ENCODE results near the gene CALHM5. TPM values are rescaled to one million over a fixed set of nuclear protein-coding genes. Genes with fewer than 3 reads are reported as not detected.

CALHM5 gene
- total RNA-seq, 1 donor from 2014 or later, result not detected

GRCh38 chr6:116553451-116553850, 42.0 kb downstream of the CALHM5 start, which contains the start of gene CALHM4:
Gene CALHM4 (plus strand): TSS chr6:116553751. CDS start chr6:116553794, 43 bp downstream.
- Mint-ChIP-seq H3K27me3 (peaks cover 11% of the 10 kb centered on the region), H3K27ac (no peak within 1 kb of the TSS), H3K4me3 (no peak within 1 kb of the TSS), H3K4me1 (no peaks in the 10 kb centered on the region), H3K36me3 (ENCODE audit: low read depth) (no peaks in the 10 kb centered on the region), H3K9me3 (no peaks in the 10 kb centered on the region)
- ChIA-PET POLR2A (no interaction called here), CTCF (interaction anchor here (0.8 kb wide), 1 partner anchor 266 kb away, joined by 3 read pairs; no protein-coding TSS in a partner anchor)
- intact Hi-C loops (cut with micrococcal nuclease), result no loop called here
- no peak for ATAC-seq (ENCODE audit: low read depth)
- DNase-seq, result no peak
- TF ChIP-seq CTCF (IDR thresholded peaks at IDR 0.05), result no peak

GRCh38 chr6:116556065-116556464, 44.6 kb downstream of the CALHM5 start:
- DNase-seq (no peak), ATAC-seq (ENCODE audit: low read depth) (no peak)
- ChIA-PET CTCF (no interaction called here), POLR2A (no interaction called here)
- Mint-ChIP-seq H3K9me3 (no peaks in the 10 kb centered on the region), H3K4me3 (no peak overlapping the region), H3K4me1 (no peaks in the 10 kb centered on the region), H3K27ac (no peak overlapping the region), H3K36me3 (ENCODE audit: low read depth) (no peaks in the 10 kb centered on the region), H3K27me3 (peaks cover 11% of the 10 kb centered on the region)
- intact Hi-C loops (cut with micrococcal nuclease), result no loop called here
- TF ChIP-seq CTCF (IDR thresholded peaks at IDR 0.05), result no peak

- no peak for TF ChIP-seq CTCF (IDR thresholded peaks at IDR 0.05)
- Mint-ChIP-seq H3K4me1 (no peaks in the 10 kb centered on the region), H3K36me3 (ENCODE audit: low read depth) (no peaks in the 10 kb centered on the region), H3K9me3 (no peaks in the 10 kb centered on the region), H3K27ac (no peak overlapping the region), H3K4me3 (no peak overlapping the region), H3K27me3 (peaks cover 11% of the 10 kb centered on the region)
- no peak for ATAC-seq (ENCODE audit: low read depth)
- no peak for DNase-seq
- ChIA-PET CTCF (interaction anchor here (0.9 to 1.7 kb wide), 2 partner anchors 12 to 288 kb away, joined by 3 to 4 read pairs; partner anchors contain the start of gene TRAPPC3L), POLR2A (no interaction called here)
- intact Hi-C loops (cut with micrococcal nuclease), result no loop called here
These were observed 45.5 kb downstream of the CALHM5 start for GRCh38 chr6:116556814-116557415.

GRCh38 chr6:116557893-116558292, 46.5 kb downstream of the CALHM5 start:
- H3K27me3 Mint-ChIP-seq, result peaks cover 11% of the 10 kb centered on the region
- H3K4me3 Mint-ChIP-seq, result no peak overlapping the region
- CTCF ChIA-PET, result interaction anchor here (0.9 to 1.7 kb wide), 2 partner anchors 13 to 289 kb away, joined by 3 to 4 read pairs; partner anchors contain the start of gene TRAPPC3L
- no peaks in the 10 kb centered on the region for H3K9me3 Mint-ChIP-seq
- no peak for ATAC-seq (ENCODE audit: low read depth)
- TF ChIP-seq CTCF (IDR thresholded peaks at IDR 0.05), result no peak
- no peaks in the 10 kb centered on the region for H3K4me1 Mint-ChIP-seq
- intact Hi-C loops (cut with micrococcal nuclease), result no loop called here
- H3K36me3 Mint-ChIP-seq (ENCODE audit: low read depth), result no peaks in the 10 kb centered on the region
- no peak for DNase-seq
- POLR2A ChIA-PET, result no interaction called here
- no peak overlapping the region for H3K27ac Mint-ChIP-seq

GRCh38 chr6:116560130-116560529, 48.7 kb downstream of the CALHM5 start:
- POLR2A ChIA-PET, result no interaction called here
- no peak for TF ChIP-seq CTCF (IDR thresholded peaks at IDR 0.05)

More at GRCh38 chr6:116560130-116560529, 48.7 kb downstream of the CALHM5 start:
- Mint-ChIP-seq H3K27me3 (peaks cover 11% of the 10 kb centered on the region), H3K4me1 (peaks cover 2% of the 10 kb centered on the region), H3K9me3 (no peaks in the 10 kb centered on the region), H3K4me3 (no peak overlapping the region), H3K36me3 (ENCODE audit: low read depth) (no peaks in the 10 kb centered on the region), H3K27ac (no peak overlapping the region)
- ATAC-seq (ENCODE audit: low read depth), result no peak
- no peak for DNase-seq
- CTCF ChIA-PET, result interaction anchor here (0.6 to 3.5 kb wide), 15 partner anchors 9 to 443 kb away, joined by 3 to 40 read pairs (median 5); partner anchors contain the start of gene RWDD1
- intact Hi-C loops (cut with micrococcal nuclease), result no loop called here

All from activated B cell treated with CpG ODN at 0.5 μM for 24 hours (primary cell).